Thymus (tissue), 11 donors: ENCODE measurements around the gene VARS2. TPM values are rescaled to one million over a fixed set of nuclear protein-coding genes. Genes with fewer than 3 reads are reported as not detected.
A peak's percentile ranks its signal among the peaks of the same experiment; 100 is the strongest.

Source experiments
- DNase-seq, 9 donors: peaks; one replicate each; pipeline ENCODE4 v3.0.0-alpha.2; 2013; ENCODE audit warnings: low spot score in 9 of 9, low read depth in 6 of 9, missing footprints in 1 of 9
- H3K27ac ChIP-seq, 2 donors: one replicate each; pipeline ENCODE4 v1.5.1; 2013; ENCODE audit warnings: control low read depth in 1 of 2, low read depth in 1 of 2, low read length in 1 of 2, mild to moderate bottlenecking in 1 of 2, moderate library complexity in 1 of 2
- H3K27me3 ChIP-seq, 2 donors: one replicate each; pipeline ENCODE4 v1.5.1; 2013; ENCODE audit warnings: low read length in 1 of 2; ENCODE audit not compliant: control insufficient read depth in 2 of 2, insufficient read depth in 1 of 2
- H3K36me3 ChIP-seq, 2 donors: one replicate each; pipeline ENCODE4 v1.5.1; 2013; ENCODE audit warnings: low read length in 1 of 2, mild to moderate bottlenecking in 1 of 2, moderate library complexity in 1 of 2; ENCODE audit not compliant: control insufficient read depth in 2 of 2, insufficient read depth in 2 of 2
- H3K4me1 ChIP-seq, 2 donors: one replicate each; pipeline ENCODE4 v1.5.1; 2013; ENCODE audit warnings: low read length in 2 of 2; ENCODE audit not compliant: control insufficient read depth in 2 of 2, insufficient read depth in 2 of 2
- H3K4me3 ChIP-seq, 2 donors: one replicate each; pipeline ENCODE4 v1.5.1; 2013; ENCODE audit warnings: low read length in 2 of 2, control low read depth in 1 of 2, mild to moderate bottlenecking in 1 of 2
- H3K9me3 ChIP-seq, 2 donors: one replicate each; pipeline ENCODE4 v1.5.1; 2013; ENCODE audit warnings: low read length in 1 of 2, mild to moderate bottlenecking in 1 of 2; ENCODE audit not compliant: control insufficient read depth in 2 of 2, insufficient read depth in 1 of 2
- WGBS: extraction: QIAGEN DNeasy Blood & Tissue Kit; methylation state at CpG from one replicate; pipeline ENCODE4 v1.1.7; 2013; 5-methylcytosine and 5-hydroxymethylcytosine counted together
- polyA plus RNA-seq: library from polyadenylated mRNA; stranded (reverse); fragments of 200-250 nt; gene quantifications from one replicate; pipeline ENCODE4 v1.2.3, GENCODE V29; 2013
- total RNA-seq: library from RNA; stranded (reverse); fragments of 120-200 nt; gene quantifications from one replicate; pipeline ENCODE4 v1.2.4, GENCODE V29; 2013
- donor health status: healthy.

Gene VARS2
- total and polyA plus RNA-seq, 2 donors: 30.3 to 40.4 TPM

- no peaks in the 10 kb centered on the region for H3K4me1 ChIP-seq
- 22% methylated on average over 15 of the region's 15 CpGs for WGBS
- DNase-seq: no peak
- no peak overlapping the region for H3K4me3 ChIP-seq
- no peaks in the 10 kb centered on the region for H3K36me3 ChIP-seq
- no peak overlapping the region for H3K27ac ChIP-seq
- H3K27me3 ChIP-seq: peaks cover 0 to 43% of the 10 kb centered on the region in 2 donors
- H3K9me3 ChIP-seq: peaks cover 0 to 13% of the 10 kb centered on the region in 2 donors
Observed at GRCh38 chr6:30942338-30943060, 28.5 kb downstream of the VARS2 start.

DNA sequence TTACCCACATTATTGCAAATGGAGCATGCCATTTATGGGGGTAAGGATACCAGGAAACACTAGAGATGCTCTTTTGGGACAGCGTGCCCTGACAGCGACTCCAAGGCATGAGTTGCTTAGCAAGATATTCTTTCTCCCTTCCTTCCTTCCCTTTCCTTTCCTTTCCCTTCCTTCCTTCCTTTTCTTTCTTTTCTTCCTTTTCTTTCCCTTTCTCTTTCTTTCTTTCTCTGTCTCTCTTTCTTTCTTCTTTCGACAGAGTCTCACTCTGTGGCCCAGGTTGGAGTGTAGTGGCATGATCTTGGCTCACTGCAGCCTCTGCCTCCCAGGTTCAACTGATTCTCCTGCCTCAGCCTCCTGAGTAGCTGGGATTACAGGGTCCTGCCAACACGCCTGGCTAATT, 30.0 kb downstream of the VARS2 start:
- H3K36me3 ChIP-seq: no peaks in the 10 kb centered on the region
- H3K9me3 ChIP-seq: peaks cover 0 to 13% of the 10 kb centered on the region in 2 donors
- H3K4me1 ChIP-seq: no peaks in the 10 kb centered on the region
- no peak overlapping the region for H3K27ac ChIP-seq
- no peak for DNase-seq
- WGBS: 94% methylated on average over 4 of the region's 4 CpGs
- peaks cover 0 to 35% of the 10 kb centered on the region in 2 donors for H3K27me3 ChIP-seq
- no peak overlapping the region for H3K4me3 ChIP-seq

DNA sequence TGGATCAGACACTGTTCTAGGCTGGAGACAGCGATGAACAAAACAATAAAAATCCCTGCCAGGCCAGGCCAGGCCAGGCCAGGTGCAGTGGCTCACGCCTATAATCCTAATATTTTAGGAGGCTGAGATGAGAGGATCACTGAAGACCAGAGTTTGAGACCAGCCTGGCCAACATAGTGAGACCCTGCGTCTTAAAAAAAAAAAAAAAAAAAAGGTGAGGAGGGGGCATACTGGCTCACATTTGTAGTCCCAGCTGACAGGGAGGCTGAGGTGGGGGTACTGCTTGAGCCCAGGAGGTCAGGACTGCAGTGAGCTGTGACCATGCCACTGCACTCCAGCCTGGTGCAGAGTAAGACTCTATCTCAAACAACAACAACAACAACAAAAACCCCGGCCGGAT, 31.2 kb downstream of the VARS2 start:
- H3K4me1 ChIP-seq: no peaks in the 10 kb centered on the region
- peaks cover 0 to 13% of the 10 kb centered on the region in 2 donors for H3K9me3 ChIP-seq
- no peak for DNase-seq
- H3K27ac ChIP-seq: no peak overlapping the region
- H3K4me3 ChIP-seq: no peak overlapping the region
- H3K36me3 ChIP-seq: no peaks in the 10 kb centered on the region
- H3K27me3 ChIP-seq: peaks cover 0 to 34% of the 10 kb centered on the region in 2 donors
- 96% methylated on average over 5 of the region's 5 CpGs for WGBS

DNA sequence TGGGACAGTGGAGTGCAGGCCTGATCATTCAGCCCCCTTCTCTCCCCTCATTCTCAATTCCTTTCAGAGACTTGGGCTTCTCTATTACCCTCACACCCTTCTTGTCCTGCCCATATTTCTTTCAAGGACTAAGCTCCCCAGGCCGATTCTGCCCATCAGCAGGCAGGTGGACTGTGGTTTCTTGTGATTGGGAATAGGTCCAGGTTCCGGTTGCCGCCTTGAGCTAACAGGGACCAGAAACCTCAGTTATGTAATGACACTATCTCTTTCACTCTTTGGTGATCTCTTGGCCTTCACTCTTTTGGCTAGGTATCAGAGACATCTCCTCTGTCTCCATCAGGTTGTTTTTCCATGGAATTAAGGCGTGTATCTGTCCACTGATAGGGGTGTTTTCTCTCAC, 33.2 kb downstream of the VARS2 start:
- Histone ChIP-seq H3K4me1 (no peaks in the 10 kb centered on the region), H3K9me3 (peaks cover 0 to 13% of the 10 kb centered on the region in 2 donors), H3K27me3 (peaks cover 0 to 32% of the 10 kb centered on the region in 2 donors), H3K4me3 (no peak overlapping the region), H3K36me3 (no peaks in the 10 kb centered on the region), H3K27ac (no peak overlapping the region)
- 89% methylated on average over 4 of the region's 4 CpGs for WGBS
- DNase-seq: no peak

DNA sequence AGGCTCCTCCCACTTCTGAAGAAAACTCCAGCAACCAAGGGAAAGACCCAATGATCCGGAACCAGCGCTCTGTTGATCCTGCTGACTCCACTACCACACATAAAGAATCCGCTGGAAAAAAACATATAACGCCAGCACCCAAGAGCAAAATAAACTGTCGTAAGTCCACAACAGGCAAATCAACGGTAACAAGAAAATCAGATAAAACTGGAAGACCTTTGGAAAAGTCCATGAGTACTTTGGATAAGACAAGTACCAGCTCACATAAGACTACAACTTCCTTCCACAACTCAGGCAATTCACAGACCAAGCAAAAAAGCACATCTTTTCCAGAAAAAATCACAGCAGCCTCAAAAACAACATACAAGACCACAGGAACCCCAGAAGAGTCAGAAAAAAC, 34.8 kb downstream of the VARS2 start:
- WGBS: 97% methylated on average over 6 of the region's 6 CpGs
- no peaks in the 10 kb centered on the region for H3K4me1 ChIP-seq
- H3K36me3 ChIP-seq: no peaks in the 10 kb centered on the region
- no peak for DNase-seq
- H3K9me3 ChIP-seq: peaks cover 0 to 3% of the 10 kb centered on the region in 2 donors
- H3K27me3 ChIP-seq: peaks cover 4 to 40% of the 10 kb centered on the region in 2 donors
- H3K4me3 ChIP-seq: no peak overlapping the region
- no peak overlapping the region for H3K27ac ChIP-seq

- DNase-seq: no peak
- no peak overlapping the region for H3K4me3 ChIP-seq
- H3K36me3 ChIP-seq: no peaks in the 10 kb centered on the region
- H3K27ac ChIP-seq: no peak overlapping the region
- peaks cover 5 to 11% of the 10 kb centered on the region in 2 donors for H3K4me1 ChIP-seq
- 80% methylated on average over 5 of the region's 5 CpGs for WGBS
- peaks cover 0 to 4% of the 10 kb centered on the region in 2 donors for H3K9me3 ChIP-seq
- peaks cover 16 to 67% of the 10 kb centered on the region in 2 donors for H3K27me3 ChIP-seq
Observed at GRCh38 chr6:30951907-30952469, 38.0 kb downstream of the VARS2 start.

DNA sequence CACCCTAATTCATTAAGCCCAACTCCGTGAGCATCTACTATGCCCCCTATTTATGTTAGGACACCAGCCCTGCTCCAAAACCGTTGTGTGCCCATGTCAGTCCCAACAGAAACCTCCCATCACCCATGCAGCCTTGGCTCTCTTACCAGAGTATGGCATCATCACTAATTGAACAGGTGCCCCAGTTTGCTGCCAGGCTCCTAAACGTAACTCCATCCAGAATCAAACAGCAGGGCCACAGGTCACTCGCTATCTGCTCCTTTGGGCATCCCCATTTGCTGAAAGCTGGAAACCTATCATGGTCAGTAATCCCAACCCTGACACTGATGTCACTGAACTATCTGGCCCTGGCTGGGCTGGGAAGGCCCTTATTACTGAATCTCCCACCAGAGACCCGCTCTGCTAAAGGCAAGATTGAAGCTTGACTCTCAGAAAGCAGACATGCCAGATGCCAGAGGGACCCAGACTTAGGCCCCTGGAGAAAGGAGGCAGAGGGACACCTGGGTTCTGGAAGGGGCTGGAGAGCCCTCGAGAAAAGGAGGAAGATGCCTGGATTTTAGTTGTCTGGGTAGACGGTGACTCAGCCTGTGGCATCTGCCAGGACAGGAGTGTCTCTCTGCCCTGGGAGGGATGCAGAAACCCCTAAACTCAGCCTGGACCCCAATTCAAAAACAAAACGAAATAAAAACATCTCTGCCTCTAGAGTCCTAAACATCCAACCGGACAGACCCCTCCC, 40.8 kb downstream of the VARS2 start:
- Histone ChIP-seq H3K27me3 (peaks cover 21 to 83% of the 10 kb centered on the region in 2 donors), H3K27ac (no peak overlapping the region), H3K36me3 (no peaks in the 10 kb centered on the region), H3K4me1 (peaks cover 5 to 11% of the 10 kb centered on the region in 2 donors), H3K9me3 (peaks cover 0 to 4% of the 10 kb centered on the region in 2 donors), H3K4me3 (peak overlapping the region; percentile 30 to 53)
- DNase-seq: no peak
- 62% methylated on average over 9 of the region's 9 CpGs for WGBS

DNA sequence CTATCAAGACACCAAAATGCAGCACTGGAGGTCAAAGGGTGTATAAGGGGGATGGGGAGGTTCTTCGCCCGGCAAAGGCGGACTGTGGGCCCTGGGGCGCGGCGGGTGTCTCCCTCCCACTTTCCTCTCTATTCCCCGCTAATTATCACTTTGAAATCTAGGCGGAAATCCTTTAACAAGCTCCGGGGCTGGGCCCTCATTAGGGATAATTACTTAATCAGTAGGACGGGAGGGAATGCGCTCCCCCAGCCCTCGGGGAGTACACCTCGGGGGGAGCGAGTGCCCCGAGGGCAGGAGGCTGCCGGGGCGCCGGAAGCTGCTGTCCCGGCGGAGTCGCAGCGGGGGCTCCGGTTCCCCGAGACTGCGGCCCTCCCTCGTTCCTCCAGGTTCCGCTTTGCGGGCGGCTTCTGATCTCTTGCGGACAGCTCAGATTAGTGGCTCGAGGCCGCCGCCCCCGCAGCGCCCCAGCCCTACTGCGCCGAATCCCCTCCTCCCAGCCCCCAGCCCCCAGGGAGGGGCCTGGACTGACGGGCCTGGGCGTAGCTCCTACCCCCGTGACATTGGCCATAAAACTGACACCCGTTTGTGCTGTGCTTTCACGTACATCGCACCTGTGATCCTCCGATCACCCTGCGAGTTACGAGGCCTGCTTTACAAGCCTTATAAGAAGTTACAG, 41.5 kb downstream of the VARS2 start:
- Histone ChIP-seq H3K9me3 (peaks cover 0 to 4% of the 10 kb centered on the region in 2 donors), H3K36me3 (no peaks in the 10 kb centered on the region), H3K4me1 (peaks cover 5 to 11% of the 10 kb centered on the region in 2 donors), H3K27ac (no peak overlapping the region), H3K27me3 (peaks cover 21 to 84% of the 10 kb centered on the region in 2 donors), H3K4me3 (peak overlapping the region; percentile 30 to 53)
- DNase-seq: peak in 8 of 9 donors; percentile 3 to 74 (median 25)
- 1% methylated on average over 46 of the region's 46 CpGs for WGBS
